Ovary (tissue), 9 donors: ENCODE results near the gene RALGPS1. TPM values are rescaled to one million over a fixed set of nuclear protein-coding genes. Genes with fewer than 3 reads are reported as not detected.

ENCODE experiments used
- DNase-seq, 5 donors: peaks; one replicate each; pipeline ENCODE4 v3.0.0-alpha.2; 2019 to 2020
- H3K27ac ChIP-seq, 2 donors: fragments of 200-600 bp; one replicate each; pipeline versions ENCODE4 v1.5.1 to v1.8.0; 2019 to 2022
- H3K27me3 ChIP-seq: fragments of 200-600 bp; one replicate; pipeline ENCODE4 v1.8.0; 2022
- H3K36me3 ChIP-seq: fragments of 200-600 bp; sonication (generic); one replicate; pipeline ENCODE4 v1.5.1; 2019
- H3K4me1 ChIP-seq: one replicate; pipeline ENCODE4 v1.8.1; 2013; ENCODE audit warnings: mild to moderate bottlenecking, moderate library complexity; ENCODE audit not compliant: insufficient read depth
- H3K4me3 ChIP-seq: fragments of 200-600 bp; sonication (generic); one replicate; pipeline ENCODE4 v1.5.1; 2017
- H3K9me3 ChIP-seq, 2 donors: fragments of 200-600 bp in 1 of 2; sonication (generic) in 1 of 2; one replicate each; pipeline versions ENCODE4 v1.5.1 to v1.8.1; 2013 to 2019; ENCODE audit warnings: mild to moderate bottlenecking in 1 of 2, moderate library complexity in 1 of 2
- EP300 ChIP-seq: sonication (generic); formaldehyde crosslinking; IDR thresholded peaks from one replicate; pipeline ENCODE4 v1.6.1; 2017; ENCODE audit warnings: antibody characterized with exemption
- POLR2A ChIP-seq: fragments of 450-650 bp; IDR thresholded peaks from one replicate; pipeline ENCODE4 v1.6.1; 2017; ENCODE audit warnings: antibody characterized with exemption, mild to moderate bottlenecking, moderate library complexity
- WGBS, 3 donors: extraction: QIAGEN DNeasy Blood & Tissue Kit in 1 of 3; methylation state at CpG; one replicate each; pipeline versions ENCODE4 v1.1.5 to v1.1.7; 2013 to 2017; 5-methylcytosine and 5-hydroxymethylcytosine counted together
- intact Hi-C, 4 donors: fragments of 100-400 bp; cut with DNase I; formaldehyde crosslinking; loops; one replicate each; pipeline versions ENCODE4 v1.11.0 to v1.15.1; 2022 to 2023
- polyA plus RNA-seq, 2 donors: library from polyadenylated mRNA; stranded (reverse); fragments of 200-250 nt in 1 of 2; fragments of 350-450 nt in 1 of 2; fragmentation: Illumina TruSeq in 1 of 2; extraction: RNeasy Lipid Tissue Mini Kit (QIAGEN cat#74804) in 1 of 2; gene quantifications; one replicate each; pipeline ENCODE4 v1.2.3, GENCODE V29; 2013 to 2014
- total RNA-seq, 7 donors: library from RNA; depleted of rRNA in 2 of 7; stranded (reverse); fragments of >200 nt in 2 of 7; fragmentation: NEBNext Ultra II Directional in 3 of 7; extraction: Animal tissue kit (Norgen Biotek cat#: 25700) in 3 of 7; gene quantifications; one replicate each; pipeline versions ENCODE4 v1.1.0 to v1.2.4, GENCODE V29; 2016 to 2023
- TF ChIP-seq, protein P1 (sequence below), 3 donors: fragments of 450-650 bp in 2 of 3; fragments of 200-600 bp in 1 of 3; IDR thresholded peaks; one replicate each; pipeline versions ENCODE4 v1.5.1 to v1.8.0; 2016 to 2022; ENCODE audit warnings: antibody characterized with exemption in 3 of 3, mild to moderate bottlenecking in 1 of 3
- donor health status: DM: no; HTN: no; CAD: no; lungs with moderate emphysema.
- donor health status: DM: no; HTN: no; CAD: no.
- donor health status: Bipolar disorder and iron deficiency.
- donor health status: DM: yes; HTN: yes; CAD: no.
- donor health status: DM: no; HTN: no; CAD: no.
- donor health status: DM: yes; HTN: yes; CAD: no.

The RALGPS1 gene
- total and polyA plus RNA-seq, 9 donors = 2.3 to 13.1 (median 6.9) TPM

DNA sequence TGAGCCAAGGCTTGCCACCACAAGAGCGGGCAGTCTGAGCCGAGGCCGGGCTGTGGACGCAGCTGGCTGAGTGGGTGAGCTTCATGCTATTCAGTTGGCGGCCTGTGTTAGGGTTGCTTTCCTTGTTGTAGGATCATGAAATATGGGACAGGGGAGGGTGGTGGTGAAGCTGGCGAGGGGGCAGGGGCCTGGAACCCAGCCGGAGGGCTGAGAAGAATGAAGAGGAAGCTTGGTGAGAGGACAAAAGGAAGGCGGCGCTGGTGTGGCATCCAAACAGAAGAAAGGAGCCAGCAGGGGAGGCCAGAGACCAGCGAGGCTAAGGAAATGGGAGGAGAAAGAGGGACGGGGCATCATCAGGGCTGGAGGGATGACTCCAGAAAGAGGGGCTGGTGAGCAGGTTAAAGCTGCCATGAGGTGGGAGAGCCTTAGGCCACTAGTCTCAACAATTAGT is 18.3 kb downstream of the RALGPS1 start:
- Histone ChIP-seq H3K36me3 (no peaks in the 10 kb centered on the region), H3K4me3 (no peak overlapping the region), H3K9me3 (no peaks in the 10 kb centered on the region), H3K4me1 (no peaks in the 10 kb centered on the region), H3K27me3 (no peaks in the 10 kb centered on the region), H3K27ac (no peak overlapping the region)
- 88 to 91% (median 89%) methylated on average over 11 of the region's 11 CpGs for whole genome bisulfite sequencing, 3 donors
- intact Hi-C loops = no loop called here
- DNase-seq = no peak
- TF ChIP-seq EP300 (no peak), POLR2A (no peak)
- TF ChIP-seq, protein P1, sequence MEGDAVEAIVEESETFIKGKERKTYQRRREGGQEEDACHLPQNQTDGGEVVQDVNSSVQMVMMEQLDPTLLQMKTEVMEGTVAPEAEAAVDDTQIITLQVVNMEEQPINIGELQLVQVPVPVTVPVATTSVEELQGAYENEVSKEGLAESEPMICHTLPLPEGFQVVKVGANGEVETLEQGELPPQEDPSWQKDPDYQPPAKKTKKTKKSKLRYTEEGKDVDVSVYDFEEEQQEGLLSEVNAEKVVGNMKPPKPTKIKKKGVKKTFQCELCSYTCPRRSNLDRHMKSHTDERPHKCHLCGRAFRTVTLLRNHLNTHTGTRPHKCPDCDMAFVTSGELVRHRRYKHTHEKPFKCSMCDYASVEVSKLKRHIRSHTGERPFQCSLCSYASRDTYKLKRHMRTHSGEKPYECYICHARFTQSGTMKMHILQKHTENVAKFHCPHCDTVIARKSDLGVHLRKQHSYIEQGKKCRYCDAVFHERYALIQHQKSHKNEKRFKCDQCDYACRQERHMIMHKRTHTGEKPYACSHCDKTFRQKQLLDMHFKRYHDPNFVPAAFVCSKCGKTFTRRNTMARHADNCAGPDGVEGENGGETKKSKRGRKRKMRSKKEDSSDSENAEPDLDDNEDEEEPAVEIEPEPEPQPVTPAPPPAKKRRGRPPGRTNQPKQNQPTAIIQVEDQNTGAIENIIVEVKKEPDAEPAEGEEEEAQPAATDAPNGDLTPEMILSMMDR (IDR thresholded peaks at IDR 0.05) = no peak

DNA sequence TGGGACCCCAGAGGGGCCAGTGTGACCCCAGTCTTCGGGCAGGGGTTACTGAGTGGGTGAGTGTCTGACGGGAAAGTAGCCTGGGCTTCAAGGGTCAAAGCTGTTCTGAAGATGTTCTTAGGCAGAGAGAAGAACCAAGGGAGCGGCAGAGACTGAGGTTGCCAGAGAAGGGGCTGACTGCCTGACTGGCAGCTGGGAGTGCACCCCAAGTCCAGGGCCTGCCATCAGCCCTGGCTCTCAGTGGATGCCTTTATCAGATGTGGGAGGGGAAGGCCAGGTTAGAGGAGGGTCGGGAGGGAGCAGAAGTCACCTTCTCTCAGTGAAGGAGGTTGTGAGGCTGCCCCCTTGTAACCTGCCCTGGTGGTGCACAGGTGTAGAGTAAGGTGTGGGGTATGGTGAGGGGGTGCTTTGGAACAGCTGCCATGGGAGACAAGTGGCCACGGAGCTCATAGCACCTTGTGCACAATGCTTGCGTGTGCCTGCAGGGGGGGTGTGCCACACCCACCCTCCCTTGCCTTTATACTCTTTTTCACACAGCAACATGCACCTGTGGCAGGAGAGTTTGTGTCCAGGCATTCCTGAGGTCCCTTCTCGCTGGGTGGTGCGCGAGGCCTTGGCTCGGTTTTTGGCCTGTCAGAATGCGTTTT is 18.9 kb downstream of the RALGPS1 start:
- no peaks in the 10 kb centered on the region for H3K9me3 ChIP-seq
- intact Hi-C loops = no loop called here
- no peaks in the 10 kb centered on the region for H3K4me1 ChIP-seq
- H3K36me3 ChIP-seq = no peaks in the 10 kb centered on the region
- WGBS, 3 donors = 86 to 90% (median 87%) methylated on average over 11 of the region's 11 CpGs
- no peak overlapping the region for H3K27ac ChIP-seq
- TF ChIP-seq, protein P1 (IDR thresholded peaks at IDR 0.05) = no peak
- no peak for TF ChIP-seq POLR2A
- TF ChIP-seq EP300 = no peak
- no peak overlapping the region for H3K4me3 ChIP-seq
- DNase-seq = no peak
- no peaks in the 10 kb centered on the region for H3K27me3 ChIP-seq

GRCh38 chr9:126934441-126934840 is 19.9 kb downstream of the RALGPS1 start:
- Histone ChIP-seq H3K4me1 (no peaks in the 10 kb centered on the region), H3K27ac (no peak overlapping the region), H3K9me3 (no peaks in the 10 kb centered on the region), H3K36me3 (no peaks in the 10 kb centered on the region), H3K27me3 (no peaks in the 10 kb centered on the region), H3K4me3 (no peak overlapping the region)
- intact Hi-C loops = no loop called here
- WGBS, 3 donors = 89 to 94% (median 93%) methylated on average over 8 of the region's 8 CpGs
- TF ChIP-seq POLR2A (no peak), EP300 (no peak)
- TF ChIP-seq, protein P1 (IDR thresholded peaks at IDR 0.05) = no peak
- no peak for DNase-seq

DNA sequence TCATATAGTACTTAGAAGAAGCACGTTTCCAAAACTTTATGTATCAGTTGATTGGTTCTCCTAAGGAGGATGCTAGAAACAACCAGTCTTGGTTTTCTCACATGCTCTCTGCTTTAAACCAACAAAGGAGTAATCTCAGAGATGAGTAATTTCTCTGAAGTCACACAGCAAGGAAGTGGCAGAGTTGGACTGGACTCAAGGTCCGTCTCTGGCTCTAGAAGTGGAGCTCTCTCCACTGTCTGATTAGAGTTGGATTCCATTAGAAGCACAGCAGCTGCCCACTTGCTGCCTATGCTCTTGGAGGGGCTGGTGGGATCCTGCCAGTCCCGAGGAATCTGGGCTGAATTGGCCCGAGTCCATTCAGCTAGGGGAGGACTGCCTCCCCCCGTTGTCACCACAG is 21.0 kb downstream of the RALGPS1 start:
- intact Hi-C loops = no loop called here
- Histone ChIP-seq H3K27ac (no peak overlapping the region), H3K9me3 (no peaks in the 10 kb centered on the region), H3K36me3 (no peaks in the 10 kb centered on the region), H3K27me3 (no peaks in the 10 kb centered on the region), H3K4me1 (no peaks in the 10 kb centered on the region), H3K4me3 (no peak overlapping the region)
- TF ChIP-seq, protein P1 (IDR thresholded peaks at IDR 0.05) = no peak
- TF ChIP-seq POLR2A = no peak
- no peak for TF ChIP-seq EP300
- 70 to 82% (median 75%) methylated on average over 5 of the region's 5 CpGs for WGBS, 3 donors
- DNase-seq = no peak
